Erythroblast (primary cell): ENCODE results near the gene DYRK1B.

ENCODE experiments used
- GATA1 ChIP-seq: IDR thresholded peaks from 2 replicates; pipeline ENCODE4 v1.6.1; 2011; ENCODE audit warnings: low read depth, mild to moderate bottlenecking, control low read depth, low read length, moderate library complexity
- POLR2A ChIP-seq: IDR thresholded peaks from 2 replicates; pipeline ENCODE4 v1.6.1; 2011; ENCODE audit warnings: mild to moderate bottlenecking, low read length

DNA sequence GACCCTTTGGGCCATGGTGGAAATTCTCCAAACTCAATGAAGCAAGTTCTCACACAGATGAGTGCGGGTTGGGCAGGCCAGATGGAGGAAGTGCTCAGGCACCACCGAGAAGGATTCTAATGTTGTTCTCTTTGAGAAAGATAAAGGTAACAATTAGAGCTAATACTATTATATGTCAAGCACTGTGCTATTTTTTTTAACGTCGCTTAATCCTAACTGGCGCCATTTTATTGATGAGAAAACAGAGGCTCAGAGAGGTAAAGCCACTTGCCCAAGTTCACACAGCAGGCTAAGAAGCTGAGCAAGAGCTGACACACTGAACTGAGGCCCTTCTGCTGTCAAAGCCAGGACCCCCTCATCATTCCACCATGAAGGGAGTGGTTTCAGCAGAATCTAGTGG, 11.2 kb upstream of the DYRK1B start:
- TF ChIP-seq POLR2A (no peak), GATA1 (no peak)
